HAP-1 (cell line): ENCODE measurements around the gene GRK6.

Experiments
- DNase-seq, 2 experiments: peaks; one replicate each; pipeline ENCODE4 v3.0.0-alpha.2; 2016 to 2020; ENCODE audit warnings: low spot score in 2 of 2
- H3K27me3 ChIP-seq: fragments of 250-450 bp; sonication (Bioruptor Pico); 2 replicates; pipeline ENCODE4 v1.5.1; 2020; ENCODE audit warnings: low read depth, mild to moderate bottlenecking, moderate library complexity
- H3K36me3 ChIP-seq: fragments of 250-450 bp; sonication (Bioruptor Pico); replicated peaks from 2 replicates; pipeline ENCODE4 v1.5.1; 2020; ENCODE audit warnings: mild to moderate bottlenecking
- H3K4me1 ChIP-seq: fragments of 250-450 bp; sonication (Bioruptor Pico); 2 replicates; pipeline ENCODE4 v1.5.1; 2020; ENCODE audit warnings: mild to moderate bottlenecking
- H3K4me3 ChIP-seq: fragments of 250-450 bp; sonication (Bioruptor Pico); 2 replicates; pipeline ENCODE4 v1.5.1; 2020; ENCODE audit warnings: mild to moderate bottlenecking, moderate library complexity
- H3K9me3 ChIP-seq: fragments of 250-450 bp; sonication (Bioruptor Pico); 2 replicates; pipeline ENCODE4 v1.5.1; 2020; ENCODE audit warnings: mild to moderate bottlenecking, moderate library complexity
- in situ Hi-C: fragments of 300-500 bp; cut with MboI; formaldehyde crosslinking; loops from 3 replicates; pipeline ENCODE4 v1.14.3; 2020; ENCODE audit warnings: low sequenced_read_pairs, inconsistent platforms, mixed read lengths

The GRK6 gene

GRCh38 chr5:177454397-177455035 lies 28.0 kb downstream of the GRK6 start:
- peaks cover 28% of the 10 kb centered on the region for H3K36me3 ChIP-seq
- in situ Hi-C loops: no loop called here
- H3K9me3 ChIP-seq: no peaks in the 10 kb centered on the region
- H3K4me1 ChIP-seq: peaks cover 7% of the 10 kb centered on the region
- peak overlapping the region; percentile 50 for H3K4me3 ChIP-seq
- no peaks in the 10 kb centered on the region for H3K27me3 ChIP-seq
- peak; percentile 78 to 96 for DNase-seq

DNA sequence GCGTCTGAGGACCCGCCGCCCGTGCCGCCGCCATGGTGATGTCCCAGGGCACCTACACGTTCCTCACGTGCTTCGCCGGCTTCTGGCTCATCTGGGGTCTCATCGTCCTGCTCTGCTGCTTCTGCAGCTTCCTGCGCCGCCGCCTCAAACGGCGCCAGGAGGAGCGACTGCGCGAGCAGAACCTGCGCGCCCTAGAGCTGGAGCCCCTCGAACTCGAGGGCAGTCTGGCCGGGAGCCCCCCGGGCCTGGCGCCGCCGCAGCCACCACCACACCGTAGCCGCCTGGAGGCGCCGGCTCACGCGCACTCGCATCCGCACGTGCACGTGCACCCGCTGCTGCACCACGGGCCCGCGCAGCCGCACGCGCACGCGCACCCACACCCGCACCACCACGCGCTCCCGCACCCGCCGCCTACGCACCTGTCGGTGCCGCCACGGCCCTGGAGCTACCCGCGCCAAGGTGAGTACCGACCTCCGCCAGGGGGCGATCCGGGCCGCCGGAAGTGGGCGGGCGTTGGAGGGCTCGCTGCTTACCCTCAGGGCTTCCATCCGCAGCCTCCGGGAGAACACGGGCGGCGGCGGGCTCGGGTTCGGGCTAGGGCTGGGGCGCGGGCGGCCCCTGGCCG lies 28.7 kb downstream of the GRK6 start:
- peaks cover 7% of the 10 kb centered on the region for H3K4me1 ChIP-seq
- H3K36me3 ChIP-seq: peaks cover 32% of the 10 kb centered on the region
- DNase-seq: peak; percentile 68 to 93
- H3K27me3 ChIP-seq: no peaks in the 10 kb centered on the region
- in situ Hi-C loops: no loop called here
- H3K4me3 ChIP-seq: peak overlapping the region; percentile 50
- H3K9me3 ChIP-seq: no peaks in the 10 kb centered on the region

DNA sequence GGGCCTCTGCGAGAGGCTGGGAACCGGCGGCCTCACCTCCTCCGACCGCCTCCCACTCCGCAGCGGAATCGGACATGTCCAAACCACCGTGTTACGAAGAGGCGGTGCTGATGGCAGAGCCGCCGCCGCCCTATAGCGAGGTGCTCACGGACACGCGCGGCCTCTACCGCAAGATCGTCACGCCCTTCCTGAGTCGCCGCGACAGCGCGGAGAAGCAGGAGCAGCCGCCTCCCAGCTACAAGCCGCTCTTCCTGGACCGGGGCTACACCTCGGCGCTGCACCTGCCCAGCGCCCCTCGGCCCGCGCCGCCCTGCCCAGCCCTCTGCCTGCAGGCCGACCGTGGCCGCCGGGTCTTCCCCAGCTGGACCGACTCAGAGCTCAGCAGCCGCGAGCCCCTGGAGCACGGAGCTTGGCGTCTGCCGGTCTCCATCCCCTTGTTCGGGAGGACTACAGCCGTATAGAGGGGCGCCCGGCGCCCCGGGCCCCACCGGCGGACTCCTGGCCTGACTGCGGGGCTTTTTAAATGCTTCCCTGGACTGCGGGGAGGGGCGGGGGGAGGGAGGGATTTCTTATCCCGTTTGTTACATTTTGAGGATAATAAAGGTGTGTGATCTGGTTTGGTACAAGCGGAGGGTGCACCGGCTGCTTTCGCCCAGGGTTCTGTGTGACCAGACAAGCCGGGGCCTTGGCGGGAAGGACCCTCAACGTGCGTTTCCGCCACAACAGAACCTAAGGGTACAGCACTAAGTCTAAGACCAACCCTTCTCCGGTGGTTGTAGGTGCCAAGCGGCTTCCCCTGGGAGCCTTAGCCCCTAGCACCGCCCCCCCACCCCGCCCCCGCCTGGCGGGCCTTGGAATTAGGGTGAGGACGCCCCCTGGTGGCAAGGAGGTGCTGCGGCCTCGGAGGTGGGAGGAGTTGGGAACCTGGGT lies 29.4 kb downstream of the GRK6 start:
- Histone ChIP-seq H3K4me3 (peak overlapping the region; percentile 50), H3K36me3 (peaks cover 39% of the 10 kb centered on the region), H3K4me1 (peaks cover 7% of the 10 kb centered on the region), H3K27me3 (no peaks in the 10 kb centered on the region), H3K9me3 (no peaks in the 10 kb centered on the region)
- in situ Hi-C loops: no loop called here
- DNase-seq: peak; percentile 80 to 98

DNA sequence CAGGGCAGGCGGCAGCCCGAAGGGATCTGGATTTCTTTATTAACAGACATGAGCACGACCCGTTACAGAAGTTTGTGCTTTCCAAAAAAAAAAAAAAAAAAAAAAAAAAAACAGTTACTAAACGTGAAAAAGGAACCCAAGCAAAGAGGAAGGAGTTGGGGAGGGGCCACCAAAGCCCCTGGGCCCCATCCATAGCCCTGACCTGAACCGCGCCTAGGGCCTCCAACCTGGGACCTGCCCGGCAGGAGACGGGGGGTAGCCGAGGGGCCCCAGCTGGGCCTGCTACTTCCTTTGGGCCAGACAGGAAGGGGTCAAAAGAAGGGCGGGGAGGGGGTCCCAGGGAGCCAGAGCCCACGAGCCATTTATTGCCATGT lies 30.1 kb downstream of the GRK6 start:
- no peak overlapping the region for H3K4me3 ChIP-seq
- in situ Hi-C loops: no loop called here
- H3K4me1 ChIP-seq: peaks cover 7% of the 10 kb centered on the region
- no peaks in the 10 kb centered on the region for H3K27me3 ChIP-seq
- peaks cover 39% of the 10 kb centered on the region for H3K36me3 ChIP-seq
- DNase-seq: no peak
- H3K9me3 ChIP-seq: no peaks in the 10 kb centered on the region

DNA sequence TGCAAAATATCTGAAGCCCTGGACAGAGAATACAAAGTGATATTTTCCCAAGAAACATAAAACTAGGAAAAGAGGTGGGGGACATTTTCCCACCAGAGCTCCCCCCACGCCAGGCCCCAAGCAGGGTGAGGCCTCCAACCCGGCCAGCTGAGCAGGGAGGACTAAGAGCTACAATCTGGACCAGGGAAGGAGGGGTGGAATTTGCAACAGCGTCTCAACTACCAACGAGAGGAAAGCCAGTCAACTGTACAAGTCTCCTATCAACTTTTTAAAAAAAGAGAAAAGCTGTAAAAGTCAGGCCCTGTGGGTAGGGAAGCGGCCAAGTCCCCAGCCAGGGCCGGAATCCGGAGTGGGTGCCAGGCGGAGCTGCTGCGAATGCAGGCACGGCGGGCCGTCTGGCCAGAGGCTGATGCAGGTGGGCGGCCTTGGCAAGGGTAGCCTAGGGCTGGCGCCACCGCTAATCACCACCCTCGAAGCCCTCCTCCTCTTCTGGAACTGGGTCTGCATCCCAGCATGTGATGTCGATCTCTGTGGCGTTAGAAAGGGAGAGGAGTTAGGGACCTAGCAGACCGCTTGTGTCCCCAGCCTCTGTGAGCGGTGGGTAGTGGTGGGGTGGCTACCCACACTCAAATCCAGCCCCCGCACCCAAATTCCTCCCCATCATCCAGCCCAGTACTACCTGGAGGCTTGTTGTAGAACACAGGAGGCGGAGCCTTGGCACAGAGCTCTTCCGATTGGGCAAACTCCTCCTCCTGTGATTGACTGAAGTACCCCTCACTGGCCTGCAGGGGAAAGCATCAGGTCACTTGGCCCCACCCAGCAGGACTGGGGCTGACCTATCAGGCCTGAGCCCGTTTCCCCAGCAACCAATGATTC lies 30.7 kb downstream of the GRK6 start:
- in situ Hi-C loops: no loop called here
- Histone ChIP-seq H3K4me3 (no peak overlapping the region), H3K36me3 (peaks cover 39% of the 10 kb centered on the region), H3K27me3 (no peaks in the 10 kb centered on the region), H3K9me3 (no peaks in the 10 kb centered on the region), H3K4me1 (peaks cover 7% of the 10 kb centered on the region)
- DNase-seq: peak; percentile 95 to 99

- Histone ChIP-seq H3K9me3 (no peaks in the 10 kb centered on the region), H3K36me3 (peaks cover 41% of the 10 kb centered on the region), H3K4me3 (no peak overlapping the region), H3K4me1 (peaks cover 7% of the 10 kb centered on the region), H3K27me3 (no peaks in the 10 kb centered on the region)
- in situ Hi-C loops: no loop called here
- no peak for DNase-seq
These were observed 31.6 kb downstream of the GRK6 start for GRCh38 chr5:177457852-177458681.

DNA sequence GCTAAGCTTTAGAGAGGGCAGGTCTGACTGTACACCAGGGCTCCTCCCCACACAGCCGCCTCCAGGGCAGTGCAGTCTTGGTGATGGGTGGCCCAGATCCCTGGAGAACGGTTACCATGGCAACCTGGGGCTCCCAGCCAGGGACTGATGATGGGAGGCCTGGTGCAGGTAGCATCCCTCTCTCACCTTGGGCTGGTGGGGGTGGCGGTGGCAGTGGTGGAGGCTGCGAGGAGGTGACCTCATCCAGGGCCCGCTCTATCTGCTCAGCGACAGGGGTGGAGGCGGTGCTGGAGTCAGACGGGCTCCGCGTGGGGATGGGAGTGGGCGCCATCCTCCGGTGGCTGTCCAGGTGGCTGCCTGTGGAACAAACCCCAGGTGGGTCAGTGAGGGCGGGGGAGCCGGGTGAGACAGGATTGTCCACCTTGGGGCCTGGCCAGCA lies 32.5 kb downstream of the GRK6 start:
- no peaks in the 10 kb centered on the region for H3K9me3 ChIP-seq
- DNase-seq: peak in 1 of 2 experiments; percentile 56
- peaks cover 49% of the 10 kb centered on the region for H3K36me3 ChIP-seq
- H3K4me3 ChIP-seq: no peak overlapping the region
- H3K4me1 ChIP-seq: peaks cover 3% of the 10 kb centered on the region
- in situ Hi-C loops: no loop called here
- no peaks in the 10 kb centered on the region for H3K27me3 ChIP-seq

DNA sequence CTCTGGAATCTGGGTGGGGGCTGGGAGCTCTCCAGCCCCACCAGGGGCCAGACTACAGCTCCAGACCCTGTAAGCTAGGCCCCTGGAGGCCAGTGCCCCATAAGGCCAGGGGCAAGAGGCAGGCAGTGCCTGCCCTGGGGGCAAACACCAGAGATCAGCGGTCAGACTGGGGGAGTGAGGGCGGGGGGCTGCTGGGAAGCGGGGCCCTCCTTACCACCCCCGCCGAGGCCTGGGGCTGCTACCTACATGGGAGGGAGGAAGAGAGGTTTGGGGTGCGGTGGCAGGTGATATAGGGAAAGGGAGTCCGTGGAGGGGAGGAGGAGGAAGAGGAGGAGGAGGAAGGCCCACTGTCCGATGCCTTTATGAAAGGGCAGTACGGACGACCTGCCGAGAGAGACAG lies 32.9 kb downstream of the GRK6 start:
- DNase-seq: no peak
- peaks cover 50% of the 10 kb centered on the region for H3K36me3 ChIP-seq
- H3K4me1 ChIP-seq: no peaks in the 10 kb centered on the region
- in situ Hi-C loops: no loop called here
- H3K27me3 ChIP-seq: no peaks in the 10 kb centered on the region
- no peaks in the 10 kb centered on the region for H3K9me3 ChIP-seq
- no peak overlapping the region for H3K4me3 ChIP-seq

GRCh38 chr5:177459819-177460628 lies 33.5 kb downstream of the GRK6 start:
- in situ Hi-C loops: no loop called here
- no peaks in the 10 kb centered on the region for H3K27me3 ChIP-seq
- H3K4me1 ChIP-seq: no peaks in the 10 kb centered on the region
- no peak for DNase-seq
- no peak overlapping the region for H3K4me3 ChIP-seq
- H3K9me3 ChIP-seq: no peaks in the 10 kb centered on the region
- H3K36me3 ChIP-seq: peaks cover 55% of the 10 kb centered on the region

- in situ Hi-C loops: no loop called here
- no peak for DNase-seq
- Histone ChIP-seq H3K9me3 (no peaks in the 10 kb centered on the region), H3K4me3 (no peak overlapping the region), H3K4me1 (no peaks in the 10 kb centered on the region), H3K36me3 (peaks cover 71% of the 10 kb centered on the region), H3K27me3 (no peaks in the 10 kb centered on the region)
These were observed 35.7 kb downstream of the GRK6 start for GRCh38 chr5:177462021-177462670.

GRCh38 chr5:177465044-177465443 lies 38.6 kb downstream of the GRK6 start:
- no peak for DNase-seq
- H3K36me3 ChIP-seq: peaks cover 70% of the 10 kb centered on the region
- in situ Hi-C loops: no loop called here
- no peaks in the 10 kb centered on the region for H3K9me3 ChIP-seq
- H3K4me3 ChIP-seq: no peak overlapping the region
- no peaks in the 10 kb centered on the region for H3K27me3 ChIP-seq
- no peaks in the 10 kb centered on the region for H3K4me1 ChIP-seq

GRCh38 chr5:177466861-177467260 lies 40.4 kb downstream of the GRK6 start:
- Histone ChIP-seq H3K4me3 (no peak overlapping the region), H3K27me3 (no peaks in the 10 kb centered on the region), H3K4me1 (no peaks in the 10 kb centered on the region), H3K9me3 (no peaks in the 10 kb centered on the region), H3K36me3 (peaks cover 68% of the 10 kb centered on the region)
- in situ Hi-C loops: no loop called here
- no peak for DNase-seq
